Mucosa of descending colon (tissue), 3 donors: ENCODE results near the gene TNP1. TPM values are rescaled to one million over a fixed set of nuclear protein-coding genes. Genes with fewer than 3 reads are reported as not detected.

Experiments used
- ATAC-seq: fragments of 200-7000 bp; cut with Tn5 transposase; one replicate; pipeline ENCODE4 v1.9.1; 2020; ENCODE audit warnings: mild to moderate bottlenecking, moderate library complexity
- DNase-seq, 3 donors: peaks; one replicate each; pipeline ENCODE4 v3.0.0-alpha.2; 2020
- H3K36me3 ChIP-seq: fragments of 200-600 bp; one replicate; pipeline ENCODE4 v1.8.0; 2021; ENCODE audit warnings: low read depth, mild to moderate bottlenecking
- H3K4me1 ChIP-seq: fragments of 200-600 bp; one replicate; pipeline ENCODE4 v1.8.0; 2021; ENCODE audit warnings: low read depth, mild to moderate bottlenecking
- H3K4me3 ChIP-seq: fragments of 200-600 bp; one replicate; pipeline ENCODE4 v1.8.0; 2021; ENCODE audit warnings: mild to moderate bottlenecking
- H3K9me3 ChIP-seq: fragments of 200-600 bp; one replicate; pipeline ENCODE4 v1.8.0; 2021; ENCODE audit warnings: mild to moderate bottlenecking
- intact Hi-C, 2 donors: fragments of 100-400 bp; cut with DNase I in 1 of 2; cut with micrococcal nuclease in 1 of 2; formaldehyde crosslinking; loops; one replicate each; pipeline versions ENCODE4 v1.11.0 to v1.11.1; 2022; cut with DNase I, micrococcal nuclease
- total RNA-seq, 3 donors: library from RNA; stranded (reverse); fragmentation: NEBNext Ultra II Directional in 2 of 3; extraction: Animal tissue kit (Norgen Biotek cat#: 25700) in 2 of 3; gene quantifications; one replicate each; pipeline versions ENCODE4 v1.2.1 to v1.2.4, GENCODE V29; 2021 to 2023
- TF ChIP-seq, protein P1 (sequence below): fragments of 200-600 bp; IDR thresholded peaks from one replicate; pipeline ENCODE4 v1.8.0; 2022; ENCODE audit warnings: antibody characterized with exemption, mild to moderate bottlenecking
- donor health status: DM: no; HTN: no; CAD: no; lungs with moderate emphysema.
- donor health status: DM: no; HTN: no; CAD: no.
- donor health status: DM: no; HTN: yes; CAD: no.

Gene TNP1
- total RNA-seq, 3 donors from 2014 or later = not detected

DNA sequence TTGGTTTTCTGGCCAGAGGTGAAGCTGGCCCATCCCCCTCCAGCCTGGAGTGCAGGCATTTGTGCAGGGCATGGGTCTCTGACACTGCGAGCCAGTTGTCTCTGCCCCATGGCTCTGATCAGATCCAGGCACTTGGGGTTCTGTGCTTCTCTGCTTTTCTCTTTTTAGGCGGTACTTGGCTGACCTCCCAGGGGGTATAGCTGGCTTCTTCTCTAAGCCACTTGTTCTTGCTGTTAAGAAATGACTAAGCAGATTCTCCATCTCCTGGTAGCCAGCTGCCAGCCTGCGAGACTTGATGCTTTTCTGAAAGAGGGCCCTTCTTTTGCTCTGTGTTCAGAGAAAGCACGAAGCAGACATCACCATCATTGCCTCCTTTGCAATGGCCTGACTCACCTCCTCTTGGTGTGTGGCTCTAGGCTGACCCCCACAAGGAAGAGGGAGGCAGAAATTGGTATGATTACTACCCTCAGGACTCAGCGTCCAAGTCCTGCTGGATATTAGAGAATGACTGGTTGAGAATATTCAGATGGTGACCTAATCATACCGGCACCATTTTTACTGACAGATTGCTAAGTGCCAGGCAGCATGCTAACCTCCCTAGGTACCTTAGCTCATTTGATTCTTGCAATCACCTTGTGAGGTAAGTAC is 32.7 kb downstream of the TNP1 start:
- TF ChIP-seq, protein P1, sequence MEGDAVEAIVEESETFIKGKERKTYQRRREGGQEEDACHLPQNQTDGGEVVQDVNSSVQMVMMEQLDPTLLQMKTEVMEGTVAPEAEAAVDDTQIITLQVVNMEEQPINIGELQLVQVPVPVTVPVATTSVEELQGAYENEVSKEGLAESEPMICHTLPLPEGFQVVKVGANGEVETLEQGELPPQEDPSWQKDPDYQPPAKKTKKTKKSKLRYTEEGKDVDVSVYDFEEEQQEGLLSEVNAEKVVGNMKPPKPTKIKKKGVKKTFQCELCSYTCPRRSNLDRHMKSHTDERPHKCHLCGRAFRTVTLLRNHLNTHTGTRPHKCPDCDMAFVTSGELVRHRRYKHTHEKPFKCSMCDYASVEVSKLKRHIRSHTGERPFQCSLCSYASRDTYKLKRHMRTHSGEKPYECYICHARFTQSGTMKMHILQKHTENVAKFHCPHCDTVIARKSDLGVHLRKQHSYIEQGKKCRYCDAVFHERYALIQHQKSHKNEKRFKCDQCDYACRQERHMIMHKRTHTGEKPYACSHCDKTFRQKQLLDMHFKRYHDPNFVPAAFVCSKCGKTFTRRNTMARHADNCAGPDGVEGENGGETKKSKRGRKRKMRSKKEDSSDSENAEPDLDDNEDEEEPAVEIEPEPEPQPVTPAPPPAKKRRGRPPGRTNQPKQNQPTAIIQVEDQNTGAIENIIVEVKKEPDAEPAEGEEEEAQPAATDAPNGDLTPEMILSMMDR = no peak
- DNase-seq (no peak), ATAC-seq (no peak)
- intact Hi-C loops = no loop called here
- H3K9me3 ChIP-seq = no peaks in the 10 kb centered on the region
- no peak overlapping the region for H3K4me3 ChIP-seq
- H3K4me1 ChIP-seq = no peaks in the 10 kb centered on the region
- H3K36me3 ChIP-seq = no peaks in the 10 kb centered on the region

DNA sequence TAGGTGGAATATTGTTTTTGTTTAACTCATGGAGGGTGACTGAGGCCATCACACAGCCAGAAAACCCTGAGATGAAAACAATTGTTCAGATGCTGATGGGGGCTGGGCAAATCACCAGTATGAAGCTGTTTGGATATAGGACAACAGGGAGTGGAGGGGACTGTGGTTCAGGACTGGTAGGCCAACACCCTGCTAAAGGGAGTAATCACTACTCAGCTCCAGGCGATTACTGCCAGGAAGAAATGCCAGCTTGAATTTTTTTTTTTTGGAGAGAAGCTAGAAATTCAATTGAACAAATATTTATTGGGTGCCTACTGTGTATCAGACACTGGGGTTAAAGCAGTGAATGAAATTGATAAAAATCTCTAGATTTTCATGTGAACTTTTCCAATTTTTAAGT is 37.4 kb downstream of the TNP1 start:
- Histone ChIP-seq H3K36me3 (no peaks in the 10 kb centered on the region), H3K4me3 (no peak overlapping the region), H3K9me3 (no peaks in the 10 kb centered on the region), H3K4me1 (no peaks in the 10 kb centered on the region)
- DNase-seq (no peak), ATAC-seq (no peak)
- TF ChIP-seq, protein P1 = no peak
- intact Hi-C loops = no loop called here

DNA sequence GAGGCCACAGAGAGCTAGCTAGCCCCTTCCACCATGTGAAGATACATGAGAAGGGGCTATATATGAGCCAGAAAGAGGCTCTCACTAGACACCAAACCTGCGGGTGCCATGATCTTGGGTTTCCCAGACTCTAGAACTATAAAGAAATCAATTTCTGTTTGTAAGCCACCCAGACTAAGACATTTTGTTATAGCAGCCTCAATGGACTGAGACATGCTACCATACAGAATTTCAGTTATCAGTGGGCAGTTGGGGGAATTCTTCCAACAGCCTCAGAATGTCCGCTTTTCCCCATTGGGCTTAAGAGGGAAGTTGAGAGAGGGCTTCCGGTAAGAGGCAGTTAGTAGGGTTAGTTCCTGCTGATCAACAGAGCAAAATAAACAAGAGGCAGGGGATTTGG is 39.2 kb downstream of the TNP1 start:
- DNase-seq (no peak), ATAC-seq (no peak)
- TF ChIP-seq, protein P1 = no peak
- H3K4me1 ChIP-seq = no peaks in the 10 kb centered on the region
- no peaks in the 10 kb centered on the region for H3K9me3 ChIP-seq
- H3K36me3 ChIP-seq = no peaks in the 10 kb centered on the region
- H3K4me3 ChIP-seq = no peak overlapping the region
- intact Hi-C loops = no loop called here

DNA sequence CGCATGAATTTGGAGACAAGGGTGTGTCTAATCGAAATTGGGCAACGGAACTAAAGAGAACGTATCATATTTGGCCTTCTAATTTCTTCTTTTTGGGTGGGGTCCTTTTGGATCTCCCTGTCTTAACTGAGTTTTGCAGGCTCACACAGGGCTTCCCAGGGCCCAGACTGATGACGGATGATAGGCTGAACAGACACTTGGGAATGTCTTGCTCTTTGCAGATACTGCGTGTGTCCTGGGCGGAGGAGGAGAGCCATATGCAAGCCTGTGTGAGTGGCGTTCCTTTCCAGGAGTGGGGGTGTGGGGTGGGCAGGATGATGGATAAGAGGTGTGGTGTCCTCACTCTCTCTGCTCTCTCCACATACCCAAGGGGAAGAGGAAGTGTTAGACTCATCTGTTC is 40.1 kb downstream of the TNP1 start:
- intact Hi-C loops = no loop called here
- TF ChIP-seq, protein P1 = no peak
- H3K36me3 ChIP-seq = no peaks in the 10 kb centered on the region
- no peaks in the 10 kb centered on the region for H3K4me1 ChIP-seq
- no peaks in the 10 kb centered on the region for H3K9me3 ChIP-seq
- H3K4me3 ChIP-seq = no peak overlapping the region
- DNase-seq (no peak), ATAC-seq (no peak)

DNA sequence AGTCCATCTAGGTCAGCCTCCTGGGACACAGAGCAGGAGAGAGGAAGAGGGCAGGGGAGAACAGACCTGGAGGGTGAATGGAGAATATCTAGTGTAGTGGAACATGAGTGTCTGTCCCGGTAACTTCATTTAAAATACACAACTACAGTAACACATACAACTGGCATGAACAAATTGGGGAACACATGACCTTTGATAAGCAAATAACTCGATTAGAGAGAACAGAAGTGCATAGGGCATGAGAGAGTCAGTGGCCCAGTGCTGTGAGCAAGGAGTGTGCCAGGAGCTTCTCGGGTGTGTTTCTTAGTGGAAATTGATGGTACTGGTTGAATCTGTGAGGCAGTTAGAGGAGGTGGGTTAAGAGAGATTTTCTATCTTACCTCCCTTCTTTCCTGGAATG is 40.8 kb downstream of the TNP1 start:
- H3K4me3 ChIP-seq = no peak overlapping the region
- intact Hi-C loops = no loop called here
- no peak for ATAC-seq

More for the DNA sequence above, 40.8 kb downstream of the TNP1 start:
- DNase-seq = no peak
- TF ChIP-seq, protein P1 = no peak
- H3K9me3 ChIP-seq = no peaks in the 10 kb centered on the region
- H3K4me1 ChIP-seq = no peaks in the 10 kb centered on the region
- no peaks in the 10 kb centered on the region for H3K36me3 ChIP-seq
